Epithelial cell of prostate (primary cell): ENCODE results near the gene CFI.

Source experiments
- DNase-seq: peaks from one replicate; pipeline ENCODE4 v3.0.0-alpha.2; 2011; ENCODE audit warnings: low read depth, low spot score
- H3K27ac ChIP-seq: fragments of 450-650 bp; 2 replicates; pipeline ENCODE4 v1.5.1; 2017; ENCODE audit warnings: mild to moderate bottlenecking

CFI gene

GRCh38 chr4:109699553-109700225 is 102.1 kb downstream of the CFI start:
- H3K27ac ChIP-seq = no peak overlapping the region
- no peak for DNase-seq

GRCh38 chr4:109698656-109699055 is 103.1 kb downstream of the CFI start:
- H3K27ac ChIP-seq = no peak overlapping the region
- DNase-seq = no peak

DNA sequence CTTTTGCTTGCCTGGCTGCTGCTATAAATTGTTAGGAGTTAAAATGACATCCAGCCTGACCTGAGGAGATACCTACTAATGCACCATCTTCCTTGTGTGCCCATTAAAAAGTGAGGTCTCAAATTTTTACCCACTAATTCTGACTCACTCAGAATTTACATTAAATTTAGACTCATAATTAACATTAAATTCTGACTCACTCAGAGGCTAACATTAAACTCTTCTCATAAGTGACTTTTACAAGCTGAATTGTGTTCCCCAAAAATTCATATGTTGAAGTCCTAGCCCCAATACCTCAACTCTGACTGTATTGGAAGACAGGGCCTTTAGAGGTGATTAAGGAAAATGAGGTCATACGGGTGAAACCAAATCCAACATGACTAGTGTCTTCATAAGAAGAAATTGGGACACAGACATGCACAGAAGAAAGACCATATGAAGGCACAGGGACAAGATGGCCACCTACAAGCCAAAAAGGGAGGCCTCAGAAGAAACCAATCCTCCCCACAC is 110.3 kb downstream of the CFI start:
- DNase-seq = no peak
- no peak overlapping the region for H3K27ac ChIP-seq
